Liver (tissue), 9 donors: ENCODE results near the gene RDM1. TPM values are rescaled to one million over a fixed set of nuclear protein-coding genes. Genes with fewer than 3 reads are reported as not detected.

ENCODE experiments used
- DNase-seq: peaks from one replicate; pipeline ENCODE4 v3.0.0-alpha.2; 2017; ENCODE audit warnings: low spot score
- H3K27ac ChIP-seq, 2 donors: one replicate each; pipeline ENCODE4 v1.7.0; 2013; ENCODE audit warnings: inconsistent platforms in 2 of 2, low read length in 2 of 2, control low read depth in 1 of 2, low read depth in 1 of 2, mild to moderate bottlenecking in 1 of 2
- H3K27me3 ChIP-seq, 4 donors: one replicate each; pipeline versions ENCODE4 v1.6.1 to v1.7.0; 2013; ENCODE audit warnings: low read length in 3 of 4, inconsistent platforms in 1 of 4, mild to moderate bottlenecking in 1 of 4, moderate library complexity in 1 of 4; ENCODE audit not compliant: control insufficient read depth in 4 of 4, insufficient read depth in 4 of 4
- H3K36me3 ChIP-seq, 4 donors: one replicate each; pipeline versions ENCODE4 v1.6.1 to v1.7.0; 2013; ENCODE audit warnings: low read length in 3 of 4, mild to moderate bottlenecking in 3 of 4, low read depth in 1 of 4, moderate library complexity in 1 of 4; ENCODE audit not compliant: control insufficient read depth in 4 of 4, insufficient read depth in 3 of 4
- H3K4me1 ChIP-seq, 4 donors: one replicate each; pipeline versions ENCODE4 v1.6.1 to v1.7.0; 2013; ENCODE audit warnings: low read length in 3 of 4, mild to moderate bottlenecking in 3 of 4, moderate library complexity in 1 of 4; ENCODE audit not compliant: control insufficient read depth in 4 of 4, insufficient read depth in 4 of 4
- H3K4me3 ChIP-seq, 3 donors: one replicate each; pipeline versions ENCODE4 v1.6.1 to v1.7.0; 2013; ENCODE audit warnings: low read length in 3 of 3, control low read depth in 1 of 3, low read depth in 1 of 3, mild to moderate bottlenecking in 1 of 3
- H3K9ac ChIP-seq, 2 donors: one replicate each; pipeline ENCODE4 v1.7.0; 2013; ENCODE audit warnings: low read length in 2 of 2, mild to moderate bottlenecking in 2 of 2, moderate library complexity in 2 of 2, control low read depth in 1 of 2, low read depth in 1 of 2
- H3K9me3 ChIP-seq, 4 donors: one replicate each; pipeline versions ENCODE4 v1.6.1 to v1.7.0; 2013; ENCODE audit warnings: low read length in 3 of 4; ENCODE audit not compliant: control insufficient read depth in 4 of 4
- CTCF ChIP-seq: fragments of 150-350 bp; IDR thresholded peaks from 2 replicates; pipeline ENCODE4 v1.5.1; 2017; ENCODE audit warnings: improper control_type of control experiment, low read depth, low read length; ENCODE audit not compliant: missing input control
- EGR1 ChIP-seq, 2 donors: IDR thresholded peaks; 2 replicates each; pipeline ENCODE4 v1.6.1; 2016 to 2018; ENCODE audit warnings: antibody characterized with exemption in 2 of 2, low read depth in 2 of 2
- FOXA1 ChIP-seq: IDR thresholded peaks from 2 replicates; pipeline ENCODE4 v1.6.1; 2016; ENCODE audit warnings: antibody characterized with exemption
- FOXA2 ChIP-seq: IDR thresholded peaks from 2 replicates; pipeline ENCODE4 v1.6.1; 2016; ENCODE audit warnings: antibody characterized with exemption
- GABPA ChIP-seq, 2 donors: IDR thresholded peaks in 1 of 2; conservative IDR thresholded peaks in 1 of 2; 2 replicates each; pipeline ENCODE4 v1.6.1; 2016; ENCODE audit warnings: antibody characterized with exemption in 2 of 2, mild to moderate bottlenecking in 1 of 2, moderate library complexity in 1 of 2
- HNF4A ChIP-seq, 2 donors: conservative IDR thresholded peaks; 2 replicates each; pipeline ENCODE4 v1.6.1; 2016; ENCODE audit warnings: antibody characterized with exemption in 2 of 2, mild to moderate bottlenecking in 2 of 2
- HNF4G ChIP-seq: IDR thresholded peaks from 2 replicates; pipeline ENCODE4 v1.6.1; 2016; ENCODE audit warnings: antibody characterized with exemption
- JUND ChIP-seq, 2 donors: IDR thresholded peaks; 2 replicates each; pipeline ENCODE4 v1.6.1; 2016; ENCODE audit warnings: antibody characterized with exemption in 2 of 2
- NR2F2 ChIP-seq: IDR thresholded peaks from 2 replicates; pipeline ENCODE4 v1.6.1; 2016; ENCODE audit warnings: antibody characterized with exemption
- RAD21 ChIP-seq, 2 donors: IDR thresholded peaks; 2 replicates each; pipeline ENCODE4 v1.6.1; 2016; ENCODE audit warnings: antibody characterized with exemption in 2 of 2, mild to moderate bottlenecking in 2 of 2
- REST ChIP-seq: IDR thresholded peaks from 2 replicates; pipeline ENCODE4 v1.6.1; 2016; ENCODE audit warnings: antibody characterized with exemption, mild to moderate bottlenecking
- RXRA ChIP-seq, 2 donors: IDR thresholded peaks; 2 replicates each; pipeline ENCODE4 v1.6.1; 2017 to 2018; ENCODE audit warnings: antibody characterized with exemption in 2 of 2, mild to moderate bottlenecking in 1 of 2
- SP1 ChIP-seq: IDR thresholded peaks from 2 replicates; pipeline ENCODE4 v1.6.1; 2018; ENCODE audit warnings: antibody characterized with exemption, mild to moderate bottlenecking
- TAF1 ChIP-seq: conservative IDR thresholded peaks from 2 replicates; pipeline ENCODE4 v1.6.1; 2016; ENCODE audit warnings: antibody characterized with exemption, mild to moderate bottlenecking
- YY1 ChIP-seq: IDR thresholded peaks from 2 replicates; pipeline ENCODE4 v1.6.1; 2016; ENCODE audit warnings: antibody characterized with exemption, mild to moderate bottlenecking
- WGBS: extraction: QIAGEN DNeasy Blood & Tissue Kit; methylation state at CpG from one replicate; pipeline ENCODE4 v1.1.7; 2013; 5-methylcytosine and 5-hydroxymethylcytosine counted together
- polyA plus RNA-seq, 2 donors: library from polyadenylated mRNA; stranded (reverse) in 1 of 2; unstranded in 1 of 2; fragments of 200-250 nt in 1 of 2; fragments of >200 nt in 1 of 2; fragmentation: Nextera tagmentation in 1 of 2; extraction: Ambion mirVana in 1 of 2; gene quantifications; one replicate each; pipeline versions ENCODE4 v1.2.1 to v1.2.3, GENCODE V29; 2013 to 2015
- total RNA-seq, 2 donors: library from RNA; depleted of rRNA; stranded (reverse); fragments of >200 nt; gene quantifications; one replicate each; pipeline ENCODE4 v1.2.3, GENCODE V29; 2014
- TF ChIP-seq, protein P1 (sequence below): IDR thresholded peaks from 2 replicates; pipeline ENCODE4 v1.6.1; 2016; ENCODE audit warnings: antibody characterized with exemption
- TF ChIP-seq, protein P2 (sequence below): IDR thresholded peaks from 2 replicates; pipeline ENCODE4 v1.6.1; 2016; ENCODE audit warnings: antibody characterized with exemption
- TF ChIP-seq, protein P3 (sequence below): IDR thresholded peaks from 2 replicates; pipeline ENCODE4 v1.6.1; 2016; ENCODE audit warnings: antibody characterized with exemption
- donor health status: healthy.
- donor health status: healthy.
- donor health status: healthy.
- donor health status: healthy.
- donor health status: healthy.

Gene RDM1
- total and polyA plus RNA-seq, 4 donors: 0.29 to 1.9 (median 0.42) TPM; not detected in 1

DNA sequence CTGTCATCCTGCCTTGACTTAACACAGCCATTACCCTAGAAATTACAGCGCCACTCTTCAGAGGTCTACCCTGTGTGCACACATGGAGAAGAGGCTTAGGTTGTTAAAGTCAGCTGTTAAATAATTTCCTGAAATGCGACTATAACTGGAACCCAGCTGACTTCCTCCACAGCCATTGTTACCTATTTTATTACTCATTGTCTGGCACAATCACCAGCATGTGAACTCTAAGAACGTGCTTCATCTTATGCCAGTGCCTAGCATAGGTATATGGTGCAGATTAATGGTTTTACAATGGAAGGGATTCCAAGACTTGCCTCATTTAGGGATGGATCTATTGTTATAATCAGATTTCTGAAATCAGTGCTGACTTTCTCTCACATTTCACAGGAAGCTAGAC lies 11.9 kb downstream of the RDM1 start:
- H3K4me1 ChIP-seq: peaks cover 2 to 19% (median 14%) of the 10 kb centered on the region in 4 donors
- H3K36me3 ChIP-seq: no peaks in the 10 kb centered on the region
- no peaks in the 10 kb centered on the region for H3K27me3 ChIP-seq
- TF ChIP-seq REST (no peak), FOXA1 (no peak), HNF4A (conservative IDR thresholded peaks at IDR 0.05) (no peak), GABPA (IDR thresholded peaks at IDR 0.05 in 1 of 2, conservative IDR thresholded peaks at IDR 0.05 in 1 of 2) (no peak), CTCF (no peak), EGR1 (IDR thresholded peaks at IDR 0.05; ENCODE audit: low read depth in 2 of 2) (no peak), SP1 (no peak), FOXA2 (no peak), TAF1 (no peak), NR2F2 (no peak), JUND (IDR thresholded peaks at IDR 0.05) (no peak), HNF4G (no peak), RAD21 (IDR thresholded peaks at IDR 0.05) (no peak), RXRA (IDR thresholded peaks at IDR 0.05) (no peak), YY1 (no peak)
- TF ChIP-seq, protein P1, sequence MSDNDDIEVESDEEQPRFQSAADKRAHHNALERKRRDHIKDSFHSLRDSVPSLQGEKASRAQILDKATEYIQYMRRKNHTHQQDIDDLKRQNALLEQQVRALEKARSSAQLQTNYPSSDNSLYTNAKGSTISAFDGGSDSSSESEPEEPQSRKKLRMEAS: no peak
- TF ChIP-seq, protein P2, sequence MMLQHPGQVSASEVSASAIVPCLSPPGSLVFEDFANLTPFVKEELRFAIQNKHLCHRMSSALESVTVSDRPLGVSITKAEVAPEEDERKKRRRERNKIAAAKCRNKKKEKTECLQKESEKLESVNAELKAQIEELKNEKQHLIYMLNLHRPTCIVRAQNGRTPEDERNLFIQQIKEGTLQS: no peak
- TF ChIP-seq, protein P3, sequence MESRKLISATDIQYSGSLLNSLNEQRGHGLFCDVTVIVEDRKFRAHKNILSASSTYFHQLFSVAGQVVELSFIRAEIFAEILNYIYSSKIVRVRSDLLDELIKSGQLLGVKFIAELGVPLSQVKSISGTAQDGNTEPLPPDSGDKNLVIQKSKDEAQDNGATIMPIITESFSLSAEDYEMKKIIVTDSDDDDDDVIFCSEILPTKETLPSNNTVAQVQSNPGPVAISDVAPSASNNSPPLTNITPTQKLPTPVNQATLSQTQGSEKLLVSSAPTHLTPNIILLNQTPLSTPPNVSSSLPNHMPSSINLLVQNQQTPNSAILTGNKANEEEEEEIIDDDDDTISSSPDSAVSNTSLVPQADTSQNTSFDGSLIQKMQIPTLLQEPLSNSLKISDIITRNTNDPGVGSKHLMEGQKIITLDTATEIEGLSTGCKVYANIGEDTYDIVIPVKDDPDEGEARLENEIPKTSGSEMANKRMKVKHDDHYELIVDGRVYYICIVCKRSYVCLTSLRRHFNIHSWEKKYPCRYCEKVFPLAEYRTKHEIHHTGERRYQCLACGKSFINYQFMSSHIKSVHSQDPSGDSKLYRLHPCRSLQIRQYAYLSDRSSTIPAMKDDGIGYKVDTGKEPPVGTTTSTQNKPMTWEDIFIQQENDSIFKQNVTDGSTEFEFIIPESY: no peak
- DNase-seq: no peak
- 65% methylated on average over 3 of the region's 3 CpGs for WGBS
- no peak overlapping the region for H3K9ac ChIP-seq
- H3K27ac ChIP-seq: no peak overlapping the region
- no peak overlapping the region for H3K4me3 ChIP-seq
- H3K9me3 ChIP-seq: no peaks in the 10 kb centered on the region
